Loucy (cell line): ENCODE results near the gene CD276.

Experiments
- H2AFZ ChIP-seq: fragments of 200-600 bp; sonication (generic); 2 replicates; pipeline ENCODE4 v1.6.0; 2016; ENCODE audit warnings: antibody characterized with exemption, mild to moderate bottlenecking, low read length, moderate library complexity
- H3F3A ChIP-seq: fragments of 200-600 bp; 2 replicates; pipeline ENCODE4 v1.6.0; 2016; ENCODE audit warnings: antibody characterized with exemption, low read depth, mild to moderate bottlenecking
- H3K27me3 ChIP-seq: fragments of 200-600 bp; sonication (generic); 2 replicates; pipeline ENCODE4 v1.6.1; 2014; ENCODE audit warnings: low read length, mild to moderate bottlenecking; ENCODE audit not compliant: insufficient read depth, poor library complexity, severe bottlenecking
- H3K36me3 ChIP-seq: fragments of 200-600 bp; sonication (generic); 2 replicates; pipeline ENCODE4 v1.6.1; 2016; ENCODE audit warnings: low read length; ENCODE audit not compliant: insufficient read depth
- H3K4me1 ChIP-seq: fragments of 200-600 bp; sonication (generic); 2 replicates; pipeline ENCODE4 v1.5.1; 2014; ENCODE audit warnings: low read length, mild to moderate bottlenecking; ENCODE audit not compliant: insufficient read depth, poor library complexity, severe bottlenecking
- H3K4me2 ChIP-seq: fragments of 200-600 bp; sonication (generic); 2 replicates; pipeline ENCODE4 v1.6.0; 2014; ENCODE audit warnings: antibody characterized with exemption, low read length, low read depth, mild to moderate bottlenecking; ENCODE audit not compliant: poor library complexity, severe bottlenecking
- H3K4me3 ChIP-seq: fragments of 200-600 bp; sonication (generic); 2 replicates; pipeline ENCODE4 v1.5.1; 2014; ENCODE audit warnings: low read length, mild to moderate bottlenecking, mixed read lengths; ENCODE audit not compliant: poor library complexity, severe bottlenecking
- H3K79me2 ChIP-seq: fragments of 200-600 bp; sonication (generic); 2 replicates; pipeline ENCODE4 v1.6.1; 2014; ENCODE audit warnings: low read length; ENCODE audit not compliant: insufficient read depth
- H3K9ac ChIP-seq: fragments of 200-600 bp; sonication (generic); 2 replicates; pipeline ENCODE4 v1.6.0; 2014; ENCODE audit warnings: mild to moderate bottlenecking, low read depth, low read length, moderate library complexity; ENCODE audit not compliant: poor library complexity, severe bottlenecking
- H3K9me2 ChIP-seq: fragments of 200-600 bp; sonication (generic); replicated peaks from 2 replicates; pipeline ENCODE4 v1.6.1; 2016; ENCODE audit warnings: low read depth, low read length, mixed read lengths
- H3K9me3 ChIP-seq: fragments of 200-600 bp; sonication (generic); 2 replicates; pipeline ENCODE4 v1.6.1; 2014; ENCODE audit warnings: mild to moderate bottlenecking, antibody characterized with exemption, low read length, low read depth; ENCODE audit not compliant: insufficient read depth
- H4K20me1 ChIP-seq: fragments of 200-600 bp; sonication (generic); 2 replicates; pipeline ENCODE4 v1.6.0; 2014; ENCODE audit warnings: antibody characterized with exemption, low read length, mild to moderate bottlenecking; ENCODE audit not compliant: insufficient read depth, poor library complexity, severe bottlenecking
- EZH2phosphoT487 ChIP-seq: fragments of 200-600 bp; IDR thresholded peaks from 2 replicates; pipeline ENCODE4 v1.6.1; 2018; ENCODE audit warnings: antibody characterized with exemption, mild to moderate bottlenecking, moderate library complexity, borderline replicate concordance
- TF ChIP-seq, protein P1 (sequence below): fragments of 200-600 bp; sonication (generic); conservative IDR thresholded peaks from 2 replicates; pipeline ENCODE4 v1.5.1; 2014; ENCODE audit warnings: mild to moderate bottlenecking, antibody characterized with exemption, low read length

Gene CD276

DNA sequence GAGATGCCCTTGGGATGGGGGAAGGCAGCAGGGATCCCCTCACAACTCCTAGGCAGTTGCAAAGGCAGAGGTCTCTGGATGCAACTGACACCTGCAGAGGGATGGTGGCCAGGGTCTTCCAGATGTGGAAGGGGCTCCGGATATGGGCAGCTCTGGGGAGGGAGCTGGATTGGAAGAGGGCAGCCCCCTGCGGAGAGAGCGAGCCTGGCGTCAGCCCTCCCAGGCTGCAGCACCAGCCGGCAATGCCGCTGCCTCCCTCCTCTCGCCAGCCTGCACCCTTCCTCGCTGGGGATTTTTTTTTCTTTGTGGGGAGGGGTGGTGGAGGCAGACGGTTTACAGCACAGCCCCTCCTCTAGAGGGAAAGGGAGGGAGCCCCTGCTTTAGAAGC lies 67.3 kb downstream of the CD276 start:
- H3K27me3 ChIP-seq: no peaks in the 10 kb centered on the region
- TF ChIP-seq, protein P1, sequence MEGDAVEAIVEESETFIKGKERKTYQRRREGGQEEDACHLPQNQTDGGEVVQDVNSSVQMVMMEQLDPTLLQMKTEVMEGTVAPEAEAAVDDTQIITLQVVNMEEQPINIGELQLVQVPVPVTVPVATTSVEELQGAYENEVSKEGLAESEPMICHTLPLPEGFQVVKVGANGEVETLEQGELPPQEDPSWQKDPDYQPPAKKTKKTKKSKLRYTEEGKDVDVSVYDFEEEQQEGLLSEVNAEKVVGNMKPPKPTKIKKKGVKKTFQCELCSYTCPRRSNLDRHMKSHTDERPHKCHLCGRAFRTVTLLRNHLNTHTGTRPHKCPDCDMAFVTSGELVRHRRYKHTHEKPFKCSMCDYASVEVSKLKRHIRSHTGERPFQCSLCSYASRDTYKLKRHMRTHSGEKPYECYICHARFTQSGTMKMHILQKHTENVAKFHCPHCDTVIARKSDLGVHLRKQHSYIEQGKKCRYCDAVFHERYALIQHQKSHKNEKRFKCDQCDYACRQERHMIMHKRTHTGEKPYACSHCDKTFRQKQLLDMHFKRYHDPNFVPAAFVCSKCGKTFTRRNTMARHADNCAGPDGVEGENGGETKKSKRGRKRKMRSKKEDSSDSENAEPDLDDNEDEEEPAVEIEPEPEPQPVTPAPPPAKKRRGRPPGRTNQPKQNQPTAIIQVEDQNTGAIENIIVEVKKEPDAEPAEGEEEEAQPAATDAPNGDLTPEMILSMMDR: no peak
- no peak for TF ChIP-seq EZH2phosphoT487
- no peaks in the 10 kb centered on the region for H3F3A ChIP-seq
- no peaks in the 10 kb centered on the region for H3K9me2 ChIP-seq
- H3K36me3 ChIP-seq: no peaks in the 10 kb centered on the region
- no peak overlapping the region for H2AFZ ChIP-seq
- H3K4me2 ChIP-seq: no peak overlapping the region
- no peaks in the 10 kb centered on the region for H4K20me1 ChIP-seq
- no peaks in the 10 kb centered on the region for H3K79me2 ChIP-seq
- H3K9ac ChIP-seq: no peak overlapping the region
- H3K4me3 ChIP-seq: no peak overlapping the region
- H3K4me1 ChIP-seq: no peaks in the 10 kb centered on the region
- H3K9me3 ChIP-seq: no peaks in the 10 kb centered on the region

DNA sequence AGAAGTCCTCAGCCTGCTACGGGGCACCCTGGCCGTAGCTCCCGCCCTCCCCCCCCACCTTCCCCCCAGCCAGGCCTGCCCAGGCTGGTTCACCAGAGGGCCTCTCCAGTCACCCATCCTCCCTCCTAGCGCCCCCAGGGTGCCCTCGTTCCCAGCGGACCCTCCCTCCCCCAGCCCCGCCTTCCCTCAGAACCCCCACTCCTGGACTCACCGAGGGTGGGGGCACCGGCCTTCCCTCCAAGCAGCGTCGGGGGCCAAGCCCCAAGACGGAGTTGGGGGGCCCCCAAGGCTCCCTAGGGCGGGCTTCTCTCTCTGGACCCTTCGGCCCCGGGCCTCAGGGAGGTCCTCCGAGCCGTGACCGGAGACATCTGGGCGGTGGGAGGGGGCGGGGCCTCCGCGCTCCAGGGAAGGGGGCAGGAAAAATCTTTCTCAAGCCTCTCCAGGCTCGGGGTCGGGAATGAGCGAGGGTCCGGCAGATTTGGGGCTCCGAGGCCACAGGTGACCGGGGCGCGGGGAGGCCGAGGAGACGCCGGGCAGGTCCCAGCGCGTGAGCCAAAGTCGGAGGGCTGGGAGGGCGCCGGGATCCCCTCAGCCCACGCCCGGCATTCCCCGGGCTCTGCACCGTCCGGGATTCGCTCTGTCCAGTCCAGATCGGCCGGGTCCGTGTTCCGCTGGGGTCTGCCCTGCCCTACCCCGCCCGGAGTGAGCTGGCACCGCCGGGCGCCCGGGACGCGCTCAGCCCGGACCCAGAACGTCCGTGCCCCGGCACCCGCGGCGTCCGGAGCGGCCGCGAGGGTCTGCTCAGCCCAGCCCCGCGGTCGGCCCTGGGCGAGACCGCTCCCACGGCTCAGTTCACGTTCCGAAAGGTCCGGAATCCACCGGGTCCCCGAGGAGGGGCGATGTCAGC lies 68.0 kb downstream of the CD276 start:
- no peak overlapping the region for H3K9ac ChIP-seq
- no peak for TF ChIP-seq EZH2phosphoT487
- TF ChIP-seq, protein P1: no peak

DNA sequence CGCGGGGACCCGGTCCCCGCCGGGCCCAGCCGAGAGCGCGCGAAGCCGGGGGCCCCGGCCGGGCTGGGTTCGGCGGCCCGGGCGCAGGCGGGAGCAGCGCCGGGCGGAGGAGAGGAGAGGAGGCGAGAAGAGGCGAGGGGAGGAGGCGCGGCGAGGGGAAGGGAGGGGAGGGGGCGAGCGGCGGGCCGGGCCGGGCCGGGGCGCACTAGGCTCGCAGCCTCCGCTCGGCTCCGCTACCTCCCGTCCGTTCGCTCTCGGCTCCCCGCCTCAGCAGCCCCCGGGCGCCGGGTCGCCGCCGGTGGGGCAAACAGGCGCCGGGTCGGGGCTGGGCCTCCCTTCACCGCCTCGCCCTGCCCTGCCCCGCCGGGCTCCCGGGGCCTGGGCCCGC lies 68.6 kb downstream of the CD276 start:
- Histone ChIP-seq H3K79me2 (no peaks in the 10 kb centered on the region), H3F3A (no peaks in the 10 kb centered on the region), H2AFZ (no peak overlapping the region), H3K4me2 (no peak overlapping the region), H3K9me2 (no peaks in the 10 kb centered on the region), H3K27me3 (no peaks in the 10 kb centered on the region), H3K9me3 (no peaks in the 10 kb centered on the region), H3K9ac (no peak overlapping the region), H3K4me3 (no peak overlapping the region), H4K20me1 (no peaks in the 10 kb centered on the region), H3K36me3 (no peaks in the 10 kb centered on the region), H3K4me1 (no peaks in the 10 kb centered on the region)
- TF ChIP-seq, protein P1: no peak
- no peak for TF ChIP-seq EZH2phosphoT487

More for the DNA sequence above, 68.0 kb downstream of the CD276 start:
- H3K4me1 ChIP-seq: no peaks in the 10 kb centered on the region
- no peaks in the 10 kb centered on the region for H3K27me3 ChIP-seq
- H3K9me3 ChIP-seq: no peaks in the 10 kb centered on the region
- H3K9me2 ChIP-seq: no peaks in the 10 kb centered on the region
- no peaks in the 10 kb centered on the region for H3F3A ChIP-seq
- no peaks in the 10 kb centered on the region for H3K79me2 ChIP-seq
- H3K4me2 ChIP-seq: no peak overlapping the region
- no peak overlapping the region for H2AFZ ChIP-seq
- no peaks in the 10 kb centered on the region for H3K36me3 ChIP-seq
- no peak overlapping the region for H3K4me3 ChIP-seq
- no peaks in the 10 kb centered on the region for H4K20me1 ChIP-seq
